Measurements from ENCODE around the gene NAV3.

- TF ChIP-seq CTCF (IDR thresholded peaks at IDR 0.05) (no peak), POLR2A (IDR thresholded peaks at IDR 0.05) (no peak)
These were observed 368.2 kb downstream of the NAV3 start for GRCh38 chr12:78198896-78199295.
